A673 (cell line): ENCODE results near the gene ANAPC2.

ENCODE experiments used
- EZH2 ChIP-seq: fragments of 200-600 bp; sonication (generic); IDR thresholded peaks from 2 replicates; pipeline ENCODE4 v1.6.1; 2017; ENCODE audit warnings: borderline replicate concordance, low read depth, mild to moderate bottlenecking, mixed read lengths, antibody characterized with exemption, low read length; ENCODE audit not compliant: poor library complexity, severe bottlenecking
- TF ChIP-seq, protein P1 (sequence below): fragments of 300-800, 200-600 bp; sonication (generic); conservative IDR thresholded peaks from 2 replicates; pipeline ENCODE4 v1.5.1; 2017; ENCODE audit warnings: low read depth, mild to moderate bottlenecking, antibody characterized with exemption, low read length, moderate library complexity, mixed read lengths

DNA sequence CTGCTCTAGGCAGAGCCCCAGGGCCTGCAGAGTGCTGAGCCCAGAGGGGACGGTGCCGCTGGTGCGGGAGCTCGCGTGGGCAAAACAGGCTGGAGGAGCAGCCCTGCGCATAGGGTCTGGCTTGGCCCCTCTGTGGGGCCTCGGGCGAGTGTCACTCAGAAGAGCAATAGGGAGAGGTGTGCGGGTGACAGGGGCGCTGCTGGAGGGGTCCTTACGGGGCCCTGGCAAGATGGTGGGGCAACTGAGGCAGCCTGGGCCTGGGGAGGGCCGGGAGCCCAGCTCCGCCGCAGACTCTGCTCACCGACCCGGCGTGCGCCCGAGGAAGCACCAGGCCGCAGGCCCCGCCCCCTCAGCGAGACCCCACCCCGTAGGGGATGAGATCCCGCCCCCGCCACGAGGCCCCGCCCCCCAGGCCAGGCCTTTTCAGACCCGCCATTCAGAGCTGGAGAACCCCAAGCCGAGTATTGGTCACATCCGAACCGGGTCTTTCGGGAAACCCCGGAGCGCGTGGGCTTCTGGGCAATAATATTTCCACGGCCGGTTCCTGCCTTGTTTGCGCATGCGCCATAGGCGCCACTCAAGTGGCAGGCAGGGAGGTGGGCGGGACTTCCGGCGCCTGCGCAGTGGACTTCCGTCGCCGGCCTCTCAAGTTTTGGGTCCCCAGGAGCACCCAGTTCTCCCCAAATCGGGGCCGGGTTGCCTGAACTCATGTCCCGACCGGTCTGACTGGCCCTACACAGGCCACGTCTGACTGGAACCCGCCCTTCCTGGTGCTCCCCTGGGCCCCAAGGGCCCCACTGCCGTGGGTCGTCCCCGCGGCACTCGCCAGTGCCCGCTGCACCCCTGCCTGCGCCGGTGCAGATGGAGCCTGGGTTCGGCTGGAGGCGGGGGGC is 35.0 kb upstream of the ANAPC2 start:
- TF ChIP-seq, protein P1, sequence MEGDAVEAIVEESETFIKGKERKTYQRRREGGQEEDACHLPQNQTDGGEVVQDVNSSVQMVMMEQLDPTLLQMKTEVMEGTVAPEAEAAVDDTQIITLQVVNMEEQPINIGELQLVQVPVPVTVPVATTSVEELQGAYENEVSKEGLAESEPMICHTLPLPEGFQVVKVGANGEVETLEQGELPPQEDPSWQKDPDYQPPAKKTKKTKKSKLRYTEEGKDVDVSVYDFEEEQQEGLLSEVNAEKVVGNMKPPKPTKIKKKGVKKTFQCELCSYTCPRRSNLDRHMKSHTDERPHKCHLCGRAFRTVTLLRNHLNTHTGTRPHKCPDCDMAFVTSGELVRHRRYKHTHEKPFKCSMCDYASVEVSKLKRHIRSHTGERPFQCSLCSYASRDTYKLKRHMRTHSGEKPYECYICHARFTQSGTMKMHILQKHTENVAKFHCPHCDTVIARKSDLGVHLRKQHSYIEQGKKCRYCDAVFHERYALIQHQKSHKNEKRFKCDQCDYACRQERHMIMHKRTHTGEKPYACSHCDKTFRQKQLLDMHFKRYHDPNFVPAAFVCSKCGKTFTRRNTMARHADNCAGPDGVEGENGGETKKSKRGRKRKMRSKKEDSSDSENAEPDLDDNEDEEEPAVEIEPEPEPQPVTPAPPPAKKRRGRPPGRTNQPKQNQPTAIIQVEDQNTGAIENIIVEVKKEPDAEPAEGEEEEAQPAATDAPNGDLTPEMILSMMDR, result no peak
- TF ChIP-seq EZH2, result no peak
